Measurements from ENCODE around the gene RAPH1.
A peak's percentile ranks its signal among the peaks of the same experiment; 100 is the strongest.

Gene RAPH1, protein sequence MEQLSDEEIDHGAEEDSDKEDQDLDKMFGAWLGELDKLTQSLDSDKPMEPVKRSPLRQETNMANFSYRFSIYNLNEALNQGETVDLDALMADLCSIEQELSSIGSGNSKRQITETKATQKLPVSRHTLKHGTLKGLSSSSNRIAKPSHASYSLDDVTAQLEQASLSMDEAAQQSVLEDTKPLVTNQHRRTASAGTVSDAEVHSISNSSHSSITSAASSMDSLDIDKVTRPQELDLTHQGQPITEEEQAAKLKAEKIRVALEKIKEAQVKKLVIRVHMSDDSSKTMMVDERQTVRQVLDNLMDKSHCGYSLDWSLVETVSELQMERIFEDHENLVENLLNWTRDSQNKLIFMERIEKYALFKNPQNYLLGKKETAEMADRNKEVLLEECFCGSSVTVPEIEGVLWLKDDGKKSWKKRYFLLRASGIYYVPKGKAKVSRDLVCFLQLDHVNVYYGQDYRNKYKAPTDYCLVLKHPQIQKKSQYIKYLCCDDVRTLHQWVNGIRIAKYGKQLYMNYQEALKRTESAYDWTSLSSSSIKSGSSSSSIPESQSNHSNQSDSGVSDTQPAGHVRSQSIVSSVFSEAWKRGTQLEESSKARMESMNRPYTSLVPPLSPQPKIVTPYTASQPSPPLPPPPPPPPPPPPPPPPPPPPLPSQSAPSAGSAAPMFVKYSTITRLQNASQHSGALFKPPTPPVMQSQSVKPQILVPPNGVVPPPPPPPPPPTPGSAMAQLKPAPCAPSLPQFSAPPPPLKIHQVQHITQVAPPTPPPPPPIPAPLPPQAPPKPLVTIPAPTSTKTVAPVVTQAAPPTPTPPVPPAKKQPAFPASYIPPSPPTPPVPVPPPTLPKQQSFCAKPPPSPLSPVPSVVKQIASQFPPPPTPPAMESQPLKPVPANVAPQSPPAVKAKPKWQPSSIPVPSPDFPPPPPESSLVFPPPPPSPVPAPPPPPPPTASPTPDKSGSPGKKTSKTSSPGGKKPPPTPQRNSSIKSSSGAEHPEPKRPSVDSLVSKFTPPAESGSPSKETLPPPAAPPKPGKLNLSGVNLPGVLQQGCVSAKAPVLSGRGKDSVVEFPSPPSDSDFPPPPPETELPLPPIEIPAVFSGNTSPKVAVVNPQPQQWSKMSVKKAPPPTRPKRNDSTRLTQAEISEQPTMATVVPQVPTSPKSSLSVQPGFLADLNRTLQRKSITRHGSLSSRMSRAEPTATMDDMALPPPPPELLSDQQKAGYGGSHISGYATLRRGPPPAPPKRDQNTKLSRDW

DNA sequence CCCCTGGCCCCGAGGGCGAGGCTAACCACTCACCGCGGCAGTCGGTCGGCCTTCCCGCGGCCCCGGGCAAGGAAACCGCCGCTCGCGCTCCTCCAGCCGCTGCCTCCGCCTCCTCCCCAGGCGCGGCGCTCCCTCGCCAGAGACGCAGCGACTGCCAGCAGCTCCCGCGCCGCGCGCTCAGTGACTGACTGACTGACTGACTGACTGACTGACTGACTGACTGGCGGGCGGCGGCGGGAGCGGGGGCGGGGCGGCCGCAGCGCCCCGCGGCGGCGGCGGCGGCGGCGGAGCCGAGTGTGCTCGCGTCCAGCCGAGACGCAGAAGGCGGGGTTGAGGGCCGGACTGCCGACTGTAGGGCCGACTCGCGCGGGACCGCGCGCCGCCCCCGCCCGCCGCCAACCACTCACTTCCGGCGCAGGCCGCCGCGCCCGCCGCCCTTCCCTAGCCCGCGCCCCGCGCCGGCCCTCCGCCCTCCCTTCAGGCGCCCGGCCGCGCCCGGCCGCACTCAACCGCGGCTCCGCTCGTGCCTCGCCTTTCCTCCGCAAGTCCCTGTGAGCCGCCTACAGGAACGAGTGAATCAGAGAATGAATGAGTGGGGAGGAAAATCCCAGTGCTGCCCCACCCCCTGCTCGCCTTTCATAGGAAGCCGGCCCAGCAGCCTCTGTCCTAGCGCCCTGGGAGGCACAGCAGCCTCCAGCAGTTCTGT, at the start of gene RAPH1:
RAPH1 (minus strand) TSS at position 224 of the 706 bp plus-strand sequence. CDS start 39,948 bp downstream, outside the sequence.
- peak; percentile 56 to 57 for DNase-seq (ENCODE audit: low read depth in 2 of 2)

DNA sequence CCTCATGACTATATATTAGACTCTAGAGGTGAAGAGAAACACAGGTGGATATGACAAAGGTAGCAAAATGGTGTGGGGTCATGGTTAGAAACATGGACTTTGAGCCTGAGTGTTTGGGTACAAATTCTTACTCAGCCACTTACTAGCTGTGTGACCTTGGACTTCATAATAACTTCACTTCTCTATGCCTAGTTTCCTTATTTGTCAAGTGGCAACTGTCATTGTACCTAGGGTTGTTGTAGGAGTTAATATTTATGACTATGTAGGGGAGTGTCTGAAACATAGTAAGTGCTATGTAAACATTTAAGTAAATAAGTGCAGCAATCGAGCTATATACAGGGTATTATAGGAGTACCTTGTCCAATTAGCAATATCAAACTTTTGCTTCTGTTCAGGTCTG, 49.7 kb upstream of the RAPH1 start:
- DNase-seq (ENCODE audit: low read depth in 2 of 2), result no peak

DNA sequence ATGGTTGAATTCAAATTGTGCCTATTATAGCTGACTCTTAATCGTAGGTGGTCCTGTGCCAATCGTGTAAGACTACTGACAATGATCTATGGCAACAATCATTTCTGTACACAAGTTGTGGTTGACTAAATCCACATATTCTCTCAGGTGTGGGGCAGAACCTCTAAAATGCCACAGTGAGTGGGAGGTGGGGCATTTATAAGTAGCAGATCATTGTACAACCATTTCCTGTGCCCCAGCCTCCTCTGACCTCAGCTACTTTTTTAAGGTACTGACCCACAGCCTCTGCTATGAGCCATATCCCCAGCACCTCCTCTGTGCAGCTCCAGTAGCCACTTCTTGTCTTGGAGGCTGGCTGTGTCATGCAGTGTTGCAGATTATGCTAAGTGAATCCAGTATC, 48.6 kb upstream of the RAPH1 start:
- DNase-seq (ENCODE audit: low read depth in 2 of 2), result no peak

DNA sequence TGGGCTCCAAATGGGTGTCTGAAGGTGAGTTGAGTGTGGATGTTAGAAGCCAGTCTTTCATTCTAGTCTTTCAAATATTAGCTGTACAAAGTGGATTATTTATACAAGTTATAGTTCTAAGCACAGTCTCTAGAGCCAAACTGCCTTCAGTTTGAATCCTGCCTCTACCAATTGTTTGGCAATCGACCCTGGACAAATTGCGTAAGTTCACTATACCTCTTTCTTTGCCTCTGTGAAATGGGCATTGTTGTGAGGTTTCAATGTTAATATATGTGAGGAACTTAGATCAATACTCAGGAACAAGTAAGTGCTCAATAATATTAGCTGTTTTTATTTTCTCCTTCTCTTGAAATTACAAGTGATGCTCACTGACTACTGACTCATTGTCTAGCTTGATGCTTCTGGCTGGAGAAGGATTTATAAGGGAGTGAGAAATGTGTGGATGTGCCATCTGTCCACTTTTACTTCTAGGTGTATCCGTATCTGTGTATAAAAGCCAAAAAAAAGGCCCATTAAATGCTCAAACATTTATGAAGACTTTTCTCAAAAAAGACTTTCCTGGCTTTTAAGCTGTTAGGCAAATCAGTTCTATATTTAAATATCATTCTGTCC, 48.1 kb upstream of the RAPH1 start:
- no peak for DNase-seq (ENCODE audit: low read depth in 2 of 2)

DNA sequence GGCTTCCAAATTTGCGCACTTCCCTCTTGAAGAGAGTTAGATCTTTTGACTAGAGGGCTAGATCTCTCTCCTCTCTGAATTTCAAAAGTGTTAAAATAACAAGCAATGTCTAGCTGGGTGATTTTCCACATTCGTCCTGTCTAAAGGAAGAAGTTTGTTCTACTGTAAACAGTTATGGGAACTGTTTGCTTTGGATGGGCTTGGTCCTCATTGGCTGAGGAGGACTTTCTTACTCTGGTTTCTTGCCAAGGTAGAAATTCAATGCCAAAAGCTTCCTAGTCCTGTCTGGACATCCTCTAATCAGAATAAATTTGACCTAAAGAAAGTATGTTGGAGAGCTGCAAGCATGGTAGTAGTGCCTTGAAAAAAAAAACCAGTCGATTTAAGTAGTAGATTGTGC, 47.4 kb upstream of the RAPH1 start:
- DNase-seq (ENCODE audit: low read depth in 2 of 2), result no peak

DNA sequence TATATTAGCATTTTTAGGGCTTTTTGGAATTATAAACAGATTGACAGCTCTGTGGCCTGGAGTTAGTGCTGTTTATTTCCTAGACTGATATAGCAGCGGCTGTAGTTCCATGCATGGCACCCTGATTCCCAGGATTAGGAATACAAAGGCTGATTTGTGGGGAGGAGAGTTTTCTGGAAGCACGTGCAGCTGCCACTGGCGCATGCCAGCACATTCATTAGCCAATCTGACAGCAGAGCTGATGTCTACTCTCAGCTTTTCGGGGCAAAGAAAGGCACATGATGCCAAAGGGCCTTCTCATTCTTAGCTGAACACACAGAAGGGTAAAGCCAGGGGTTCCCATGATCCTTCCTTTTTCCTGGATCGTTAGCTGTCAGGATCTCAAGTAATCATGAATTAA, 45.7 kb upstream of the RAPH1 start:
- DNase-seq (ENCODE audit: low read depth in 2 of 2), result no peak

DNA sequence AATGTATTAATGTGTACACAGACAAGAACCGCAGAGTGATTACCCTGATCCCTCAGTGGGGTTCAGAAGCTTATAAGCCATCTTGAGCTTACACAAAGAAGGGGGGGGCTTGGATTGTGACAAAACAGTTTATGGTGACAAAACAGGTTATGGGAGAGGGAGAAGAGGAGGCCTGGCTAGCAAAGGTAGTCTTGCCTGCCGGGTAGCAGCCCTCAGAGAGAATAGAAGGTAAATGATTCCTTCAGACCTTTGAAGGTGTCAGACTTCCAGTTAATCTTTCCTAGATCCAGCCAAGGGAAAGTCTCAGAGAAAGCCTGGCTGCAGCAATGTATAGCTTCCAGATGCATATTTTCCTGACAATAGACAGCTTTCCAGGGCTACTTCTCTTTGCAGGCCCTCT, 44.6 kb upstream of the RAPH1 start:
- DNase-seq (ENCODE audit: low read depth in 2 of 2), result no peak

DNA sequence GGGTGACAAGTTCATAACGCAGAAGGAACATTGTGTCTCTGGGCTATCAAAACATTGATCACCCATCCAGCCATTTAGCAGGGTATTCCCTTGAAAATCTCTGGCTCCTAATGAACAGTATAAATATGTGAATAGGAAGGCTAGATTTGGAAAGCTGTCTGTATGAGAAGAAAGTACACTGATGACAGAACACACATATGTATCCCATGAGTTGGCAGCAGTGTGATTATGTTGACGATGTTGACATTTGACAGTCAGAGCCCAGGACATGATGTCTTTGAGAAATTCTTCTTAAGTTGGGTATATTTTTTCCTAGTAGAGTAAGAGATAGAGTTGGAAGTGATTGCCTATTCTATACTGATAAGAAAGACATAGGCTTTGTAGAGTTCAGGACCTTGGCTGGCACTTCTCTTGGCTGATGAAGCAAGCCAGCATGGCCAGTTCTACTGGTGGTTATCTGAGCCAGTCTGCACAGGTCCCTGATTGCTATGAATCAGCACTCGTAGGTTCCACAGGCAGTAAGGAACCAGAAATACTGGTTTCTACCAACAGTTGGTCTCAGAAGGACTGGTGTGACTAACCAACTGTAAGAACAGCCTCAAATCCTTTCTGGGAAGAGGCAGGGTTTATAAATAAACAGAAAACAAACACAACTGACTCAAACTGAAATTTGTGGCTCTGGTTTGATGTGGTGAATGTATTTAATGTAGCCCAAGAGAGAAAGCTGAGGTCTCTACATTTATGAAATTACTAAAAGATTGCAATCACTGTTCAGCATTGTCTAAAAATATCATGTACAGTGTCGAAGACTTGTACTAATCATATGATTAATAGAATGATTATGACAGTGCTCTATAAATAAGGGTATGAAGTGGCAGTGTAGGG, 43.9 kb upstream of the RAPH1 start:
- no peak for DNase-seq (ENCODE audit: low read depth in 2 of 2)

DNA sequence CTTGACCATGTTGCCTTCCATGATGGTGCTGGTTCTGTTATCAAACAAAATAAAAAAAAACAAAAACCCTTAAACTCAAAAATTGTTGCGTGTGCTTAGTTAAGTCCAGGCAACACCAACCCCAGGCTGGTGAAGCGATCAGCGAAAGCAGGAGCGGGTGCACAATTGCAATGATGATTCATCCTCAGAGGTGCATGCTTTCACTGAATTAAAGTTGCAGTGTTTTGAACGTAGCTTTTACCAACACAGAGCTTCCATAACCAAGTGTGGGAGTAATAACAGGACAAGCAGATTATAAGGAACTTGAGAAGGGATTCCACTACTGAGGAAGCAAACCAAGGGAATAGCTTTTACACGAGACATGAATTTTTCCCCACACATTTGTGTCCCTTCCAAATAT, 39.7 kb upstream of the RAPH1 start:
- no peak for DNase-seq (ENCODE audit: low read depth in 2 of 2)

DNA sequence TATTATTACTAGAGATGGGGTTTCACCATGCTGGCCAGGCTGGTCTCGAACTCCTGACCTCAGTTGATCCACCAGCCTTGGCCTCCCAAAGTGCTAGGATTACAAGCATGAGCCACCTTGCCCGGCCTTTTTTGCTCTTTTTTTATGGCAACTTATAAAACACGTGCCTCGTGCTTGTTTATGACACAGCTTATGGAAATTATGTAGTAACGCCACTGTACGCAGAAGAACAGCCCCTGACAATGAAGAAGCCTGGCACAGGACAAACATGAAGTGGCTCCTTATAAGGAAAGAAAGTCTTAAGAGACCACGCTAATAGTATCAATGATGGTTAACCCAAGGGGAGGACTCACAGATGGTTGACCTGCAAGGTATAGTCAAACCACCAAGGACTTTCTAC, 37.2 kb upstream of the RAPH1 start:
- no peak for DNase-seq (ENCODE audit: low read depth in 2 of 2)

DNA sequence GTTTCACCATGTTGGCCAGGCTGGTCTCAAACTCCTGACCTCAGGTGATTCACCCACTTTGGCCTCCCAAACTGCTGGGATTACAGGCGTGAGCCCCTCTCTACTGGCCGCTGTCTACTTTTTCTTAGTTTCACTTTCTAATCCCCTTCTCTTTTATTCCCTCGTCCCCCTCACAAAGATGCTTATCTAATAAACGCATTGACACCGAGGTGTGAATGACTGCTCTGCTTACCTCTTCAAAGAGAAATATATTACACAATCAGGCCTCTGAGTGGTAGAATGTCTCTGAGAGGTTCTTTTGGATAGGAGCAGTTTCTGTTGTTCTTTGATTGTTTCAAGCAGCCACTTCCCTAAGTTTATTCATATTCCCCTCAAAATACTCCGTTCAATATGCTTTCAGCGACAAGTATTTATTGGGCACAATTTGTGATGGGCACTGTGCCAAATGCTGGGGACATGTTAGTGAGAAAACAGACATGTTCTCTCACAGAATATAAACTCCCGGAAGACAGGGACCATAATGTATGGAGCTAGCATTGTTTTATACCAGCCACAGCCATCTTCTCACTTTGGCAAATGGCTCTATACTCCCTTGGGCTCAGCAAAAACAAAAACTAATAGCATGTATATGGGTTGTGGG, 34.7 kb upstream of the RAPH1 start:
- DNase-seq (ENCODE audit: low read depth in 2 of 2), result no peak

DNA sequence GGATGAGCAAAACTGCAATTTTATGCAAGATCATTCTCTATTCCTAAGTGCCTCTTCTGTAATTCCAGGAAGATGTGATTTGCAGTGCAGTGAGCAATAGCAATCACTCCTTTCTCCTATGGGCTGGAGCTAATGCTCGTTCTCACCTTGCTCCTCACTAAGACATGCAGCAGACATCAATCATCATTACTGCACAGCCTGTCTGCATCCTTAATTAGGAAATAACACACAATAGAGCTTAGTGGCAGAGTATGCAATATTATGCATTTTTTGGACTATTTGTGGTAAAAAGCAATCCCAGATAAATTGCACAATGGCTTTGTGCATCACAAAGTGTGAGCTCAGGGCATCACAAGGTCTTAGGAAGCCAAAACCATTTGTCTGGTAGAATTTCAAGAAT, 32.6 kb upstream of the RAPH1 start:
- DNase-seq (ENCODE audit: low read depth in 2 of 2), result no peak

DNA sequence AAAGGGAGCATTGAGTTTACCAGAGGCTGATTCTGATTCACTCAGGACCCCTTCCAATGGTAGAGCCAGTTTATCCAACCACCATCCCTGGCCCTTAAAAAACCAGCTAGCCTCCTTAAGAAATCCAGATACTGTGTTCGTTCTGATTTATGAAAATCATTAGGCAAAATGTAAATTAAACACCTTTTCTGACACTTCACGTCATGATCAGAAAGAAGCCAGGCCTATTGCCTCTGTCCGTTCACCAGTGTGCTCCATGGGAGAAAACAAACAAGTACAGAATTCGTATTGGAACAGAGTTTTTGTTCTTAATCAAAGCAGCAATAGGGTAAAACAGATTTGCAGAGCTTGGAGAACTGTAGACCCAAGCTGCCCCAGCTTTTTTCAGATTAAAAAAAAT, 31.1 kb upstream of the RAPH1 start:
- no peak for DNase-seq (ENCODE audit: low read depth in 2 of 2)

DNA sequence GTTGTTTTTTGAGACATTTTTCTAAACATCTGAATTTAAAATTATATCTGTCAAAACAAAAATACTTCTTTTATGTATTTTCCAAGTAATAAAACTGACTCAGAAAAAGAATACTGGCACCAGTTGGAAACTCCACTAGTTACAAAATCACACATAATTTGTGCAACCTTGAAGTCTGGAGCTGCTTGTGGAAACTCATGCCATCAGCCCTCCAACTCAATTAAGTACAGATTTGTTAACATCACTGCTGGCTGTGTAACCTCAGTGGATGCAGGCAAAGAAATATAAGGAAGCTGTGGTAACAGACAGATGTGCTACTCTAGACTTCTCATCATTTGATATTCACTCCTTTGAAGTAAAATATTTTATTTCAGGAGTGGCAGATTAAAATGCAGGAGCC, 30.0 kb upstream of the RAPH1 start:
- DNase-seq (ENCODE audit: low read depth in 2 of 2), result no peak

DNA sequence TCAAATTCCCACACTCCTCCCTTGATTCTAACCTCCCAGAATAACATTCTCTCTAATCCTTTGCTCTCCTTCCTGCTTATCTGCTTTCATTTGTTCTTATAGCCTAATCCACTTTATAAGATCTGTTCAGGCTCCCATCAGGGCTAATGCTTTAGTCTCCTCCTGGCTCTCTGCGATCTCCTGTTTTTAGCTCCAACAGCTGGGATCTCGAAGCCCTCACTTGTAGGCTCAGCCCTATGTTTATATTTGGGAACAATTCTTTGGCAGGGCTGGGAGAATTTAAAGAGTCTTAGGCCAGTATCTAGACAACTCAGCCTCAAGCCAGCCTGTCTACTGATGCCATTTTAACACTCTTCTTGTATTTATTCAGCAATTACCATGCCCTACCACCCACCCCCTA, 27.2 kb upstream of the RAPH1 start:
- DNase-seq (ENCODE audit: low read depth in 2 of 2), result no peak

DNA sequence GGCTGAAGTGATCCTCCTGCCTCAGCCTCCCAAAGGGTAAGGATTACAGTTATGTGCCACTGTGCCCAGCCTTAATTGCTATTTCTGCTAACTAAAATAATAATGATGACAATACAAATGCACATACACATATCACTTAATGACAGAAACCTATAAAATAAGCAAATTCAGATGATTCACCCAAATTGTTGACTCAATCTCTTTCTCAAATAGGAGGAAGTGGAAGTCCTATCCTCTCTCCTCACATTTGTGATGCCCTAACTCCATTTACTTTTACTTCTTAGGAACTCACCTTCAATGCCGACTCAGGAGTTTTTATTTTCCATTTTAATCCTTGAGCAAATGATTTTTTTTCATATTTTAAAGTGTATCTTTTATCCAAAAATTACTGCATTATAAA, 24.5 kb upstream of the RAPH1 start:
- no peak for DNase-seq (ENCODE audit: low read depth in 2 of 2)

DNA sequence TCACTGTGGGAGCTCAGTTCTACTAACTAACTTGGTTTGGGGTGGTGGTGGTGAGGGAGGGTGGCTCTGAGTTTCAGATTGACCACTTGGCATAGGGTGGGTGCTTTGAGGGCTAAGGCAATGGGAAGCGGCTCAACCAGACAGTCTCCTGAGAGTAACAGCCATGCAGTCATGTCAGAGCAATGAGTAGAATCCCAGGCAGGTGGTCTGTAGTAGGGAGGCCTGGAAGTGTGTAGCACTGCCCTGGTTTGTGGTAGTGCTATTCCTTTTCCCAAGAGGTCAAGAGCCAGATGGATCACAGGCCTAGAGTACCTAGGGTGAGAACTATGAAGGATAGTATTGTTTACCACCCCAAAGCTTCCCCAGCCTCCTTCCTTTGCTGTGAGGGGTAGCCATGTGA, 18.7 kb upstream of the RAPH1 start:
- DNase-seq (ENCODE audit: low read depth in 2 of 2), result no peak

DNA sequence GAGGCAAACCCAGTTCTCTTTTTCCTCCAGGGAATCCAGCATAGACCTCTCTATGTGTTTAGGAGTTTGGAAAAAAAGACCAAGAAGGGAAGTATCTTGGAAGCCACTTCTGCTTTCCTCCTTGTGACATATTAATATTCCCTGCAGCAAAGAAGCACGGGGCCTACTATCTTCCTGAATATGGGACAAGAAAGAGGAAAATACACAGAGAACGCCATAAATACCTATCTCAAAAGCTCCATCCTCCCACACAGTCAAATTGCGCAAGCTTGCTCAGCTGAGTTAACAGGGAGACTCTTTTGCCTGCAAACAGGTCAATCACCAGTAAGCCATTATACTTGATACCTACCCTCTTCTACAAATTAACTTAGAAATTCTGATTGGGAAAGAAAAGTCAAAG, 16.7 kb upstream of the RAPH1 start:
- DNase-seq (ENCODE audit: low read depth in 2 of 2), result no peak

DNA sequence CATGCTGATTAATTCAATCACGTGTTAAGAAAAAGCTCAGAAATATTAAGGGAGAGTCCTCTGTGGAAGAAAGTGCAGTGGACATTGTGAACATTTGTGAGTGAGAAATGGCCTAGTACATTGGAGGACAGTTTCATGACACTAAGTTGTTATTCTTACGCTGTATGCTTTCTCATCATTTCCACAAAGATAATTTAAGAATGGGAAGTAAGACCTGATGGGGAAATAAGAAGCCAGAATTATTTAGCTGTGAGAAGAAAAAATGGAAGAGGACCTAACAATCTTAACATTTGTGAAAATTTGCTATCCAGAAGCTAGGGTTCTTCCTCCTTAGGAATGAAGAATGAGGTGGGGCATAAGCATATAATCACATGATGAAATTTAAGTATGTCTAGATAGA, 15.2 kb upstream of the RAPH1 start:
- no peak for DNase-seq (ENCODE audit: low read depth in 2 of 2)

DNA sequence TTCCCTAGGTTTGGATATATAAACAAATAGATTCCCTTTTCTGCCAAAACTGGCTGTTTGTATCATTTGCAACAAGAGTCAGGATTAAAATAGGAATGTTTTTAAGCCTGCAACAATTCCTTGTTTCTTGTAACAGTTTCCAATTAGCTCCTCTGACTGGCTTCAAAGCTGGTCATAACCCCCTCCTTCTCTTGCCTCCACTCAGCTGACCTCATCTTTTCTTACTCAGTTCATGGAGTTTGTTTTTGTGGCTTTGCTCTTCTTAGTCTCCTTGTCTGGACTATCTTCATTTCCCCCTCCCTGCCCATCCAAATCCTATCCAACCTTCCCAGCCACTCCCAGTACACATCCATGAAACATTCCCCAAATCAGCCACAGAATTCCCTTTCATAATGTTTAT, 14.3 kb upstream of the RAPH1 start:
- no peak for DNase-seq (ENCODE audit: low read depth in 2 of 2)

Measured in stimulated activated CD4-positive, alpha-beta T cell treated with anti-CD3 and anti-CD28 coated beads, Interleukin-1b, Interleukin-23, amount 100 ng/mL, for 4 hours (primary cell).